ENCODE results near the gene OR13C4.

OR13C4 gene

GRCh38 chr9:104527109-104527508, at the start of gene OR13C4:
TSS of gene OR13C4 (minus strand) at chr9:104527209. CDS start at chr9:104527209, 0 bp downstream.
- no peak within 1 kb of the TSS for H3K4me3 ChIP-seq (ENCODE audit: low read depth, low read length)

GRCh38 chr9:104575456-104575855, 48.4 kb upstream of the OR13C4 start:
- no peak overlapping the region for H3K4me3 ChIP-seq (ENCODE audit: low read depth, low read length)
- no peak for TF ChIP-seq CTCF (IDR thresholded peaks at IDR 0.05; ENCODE audit: low read depth, low read length)
- in situ Hi-C loops (cut with HindIII; ENCODE audit: low sequenced_read_pairs) = no loop called here
- DNase-seq (ENCODE audit: low read depth, low spot score) = no peak

More at GRCh38 chr9:104527109-104527508, at the start of gene OR13C4:
- TF ChIP-seq CTCF (IDR thresholded peaks at IDR 0.05; ENCODE audit: low read depth, low read length) = no peak
- in situ Hi-C loops (cut with HindIII; ENCODE audit: low sequenced_read_pairs) = no loop called here
- DNase-seq (ENCODE audit: low read depth, low spot score) = no peak

GRCh38 chr9:104572612-104573011, 45.6 kb upstream of the OR13C4 start:
- in situ Hi-C loops (cut with HindIII; ENCODE audit: low sequenced_read_pairs) = no loop called here
- H3K4me3 ChIP-seq (ENCODE audit: low read depth, low read length) = no peak overlapping the region
- no peak for TF ChIP-seq CTCF (IDR thresholded peaks at IDR 0.05; ENCODE audit: low read depth, low read length)
- DNase-seq (ENCODE audit: low read depth, low spot score) = no peak

- no peak for TF ChIP-seq CTCF (IDR thresholded peaks at IDR 0.05; ENCODE audit: low read depth, low read length)
- DNase-seq (ENCODE audit: low read depth, low spot score) = no peak
- H3K4me3 ChIP-seq (ENCODE audit: low read depth, low read length) = no peak within 1 kb of the TSS
- in situ Hi-C loops (cut with HindIII; ENCODE audit: low sequenced_read_pairs) = no loop called here
These were observed 41.9 kb upstream of the OR13C4 start, which contains the start of gene OR13C8 for GRCh38 chr9:104568868-104569267. TSS of gene OR13C8 (plus strand) at chr9:104569168. CDS start at chr9:104569168, 0 bp downstream.

GRCh38 chr9:104564358-104564757, 37.3 kb upstream of the OR13C4 start:
- in situ Hi-C loops (cut with HindIII; ENCODE audit: low sequenced_read_pairs) = no loop called here
- DNase-seq (ENCODE audit: low read depth, low spot score) = no peak
- no peak overlapping the region for H3K4me3 ChIP-seq (ENCODE audit: low read depth, low read length)
- no peak for TF ChIP-seq CTCF (IDR thresholded peaks at IDR 0.05; ENCODE audit: low read depth, low read length)

GRCh38 chr9:104556830-104557634, 30.0 kb upstream of the OR13C4 start:
- no peak overlapping the region for H3K4me3 ChIP-seq (ENCODE audit: low read depth, low read length)
- TF ChIP-seq CTCF (IDR thresholded peaks at IDR 0.05; ENCODE audit: low read depth, low read length) = no peak
- no peak for DNase-seq (ENCODE audit: low read depth, low spot score)
- in situ Hi-C loops (cut with HindIII; ENCODE audit: low sequenced_read_pairs) = no loop called here

Measured in astrocyte of the spinal cord (primary cell).